HG03066 (cell line): Measurements from ENCODE around the gene DET1.
A peak's percentile ranks its signal among the peaks of the same experiment; 100 is the strongest.
"Not testable (repeated sequence)": the region's sequence is repeated elsewhere in the genome, so short reads cannot be mapped to it uniquely, and the experiment has no call there.

ENCODE experiments used
- ATAC-seq: cut with Tn5 transposase; IDR thresholded peaks from one replicate; pipeline ENCODE4 v1.9.1; 2021; ENCODE audit warnings: low read depth; ENCODE audit not compliant: unreplicated experiment

The DET1 gene

GRCh38 chr15:88469321-88469720, 77.2 kb downstream of the DET1 start:
- no peak for ATAC-seq

DNA sequence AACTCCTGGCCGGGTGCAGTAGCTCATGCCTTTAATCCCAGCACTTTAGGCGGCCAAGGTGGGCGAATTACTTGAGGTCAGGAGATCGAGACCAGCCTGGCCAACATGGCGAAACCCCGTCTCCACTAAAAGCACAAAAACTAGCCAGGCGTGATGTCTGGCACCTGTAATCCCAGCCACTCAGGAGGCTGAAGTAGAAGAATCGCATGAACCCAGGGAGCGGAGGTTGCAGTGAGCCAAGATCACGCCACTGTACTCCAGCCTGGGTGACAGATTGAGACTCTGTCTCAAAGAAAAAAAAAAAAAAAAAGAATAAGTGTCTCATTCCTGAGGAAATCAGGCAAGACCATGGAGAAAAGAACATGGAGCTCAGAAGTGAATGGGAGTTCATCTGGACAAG, 77.8 kb downstream of the DET1 start:
- not testable (repeated sequence) for ATAC-seq

- ATAC-seq: no peak
These were observed 78.4 kb downstream of the DET1 start for GRCh38 chr15:88467935-88468528.

DNA sequence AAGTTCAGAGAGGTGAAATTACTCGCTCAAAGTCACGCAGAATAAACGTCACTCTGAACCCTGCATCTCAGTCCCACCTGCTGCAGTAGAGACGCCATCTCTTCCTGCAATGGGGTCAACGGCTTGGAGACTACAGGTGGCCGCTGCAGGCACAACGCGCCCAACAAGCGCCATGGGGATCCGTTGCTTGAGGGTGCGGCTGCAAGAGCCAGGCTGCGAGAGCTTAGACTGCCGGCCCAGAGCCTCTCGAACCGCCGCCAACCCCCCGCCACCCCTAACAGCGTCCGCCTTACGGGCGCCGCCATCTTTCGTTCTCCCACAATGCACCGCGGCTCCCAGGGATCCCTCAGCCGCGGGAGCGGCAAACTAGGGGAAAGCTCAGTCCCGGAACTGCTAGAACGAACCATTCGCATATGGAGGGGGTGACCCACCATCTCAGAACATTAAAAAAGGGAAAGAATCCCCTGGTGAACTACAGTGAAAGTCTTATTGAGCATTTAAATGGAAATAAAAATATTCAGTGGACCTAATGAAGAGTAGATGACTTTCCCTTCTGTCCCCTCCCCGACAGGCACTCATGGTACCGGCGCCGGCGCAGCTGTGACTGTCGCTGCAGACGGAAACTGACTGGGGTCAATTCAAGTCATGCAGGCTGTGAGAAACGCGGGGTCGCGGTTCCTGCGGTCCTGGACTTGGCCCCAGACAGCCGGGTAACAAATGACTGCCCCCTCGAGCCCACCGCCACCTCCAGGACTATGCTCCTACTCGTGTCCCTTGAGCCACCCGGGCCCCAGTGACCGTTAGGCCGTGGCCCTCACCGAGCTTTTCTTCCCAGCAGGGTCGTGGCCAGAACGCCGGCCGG, 79.2 kb downstream of the DET1 start, which contains the start of the genes MRPL46 and MRPS11:
Gene MRPL46 (minus strand): TSS at position 316 of the 862 bp plus-strand sequence. CDS start 11 bp downstream, at position 305.
Gene MRPS11 (plus strand): TSS at position 636 of the 862 bp plus-strand sequence. CDS start 10 bp downstream, at position 646.
- peak; percentile 91 for ATAC-seq

- no peak for ATAC-seq
These were observed 80.8 kb downstream of the DET1 start for GRCh38 chr15:88465633-88466224.

DNA sequence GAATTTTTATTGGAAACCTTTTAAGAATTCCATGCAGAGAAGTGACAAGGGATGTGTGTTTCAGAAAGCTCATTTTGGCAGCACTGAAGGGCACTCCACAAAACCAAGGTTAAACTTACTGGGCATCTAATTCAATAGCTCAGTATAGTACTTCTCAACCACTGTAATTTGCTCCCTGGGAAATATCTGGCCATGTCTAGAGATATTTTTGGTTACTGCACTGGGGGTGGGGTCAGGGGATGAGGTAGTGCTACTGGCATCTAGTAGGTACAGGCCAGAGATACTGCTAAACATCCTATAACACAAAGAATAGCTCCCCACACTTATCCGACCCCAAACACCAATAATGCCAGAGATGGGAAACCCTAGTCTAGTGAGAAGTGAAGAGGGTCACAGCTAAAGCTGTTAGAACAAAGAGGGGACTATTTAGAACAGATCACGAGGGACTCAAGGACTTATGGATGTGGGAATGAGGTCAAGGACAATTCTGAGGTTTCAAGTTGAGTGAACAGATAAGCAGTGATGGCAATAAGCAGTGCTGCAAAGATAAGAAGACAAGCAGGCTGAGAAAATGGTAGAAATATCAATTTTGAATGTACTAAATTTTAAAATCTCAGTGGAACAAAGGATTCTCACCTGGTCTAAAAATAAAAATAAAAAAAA, 82.5 kb downstream of the DET1 start:
- ATAC-seq: no peak
